ENCODE results near the gene UXS1. TPM values are rescaled to one million over a fixed set of nuclear protein-coding genes. Genes with fewer than 3 reads are reported as not detected.

Gene UXS1
- total RNA-seq, 2 donors from 2014 or later: 28.3 to 49.1 TPM

GRCh38 chr2:106075048-106075447 lies 119.1 kb downstream of the UXS1 start:
- no peaks in the 10 kb centered on the region for H3K36me3 ChIP-seq
- no peak for TF ChIP-seq CTCF (IDR thresholded peaks at IDR 0.05)
- no peaks in the 10 kb centered on the region for H3K27me3 ChIP-seq (replicated peaks; ENCODE audit: insufficient read depth)
- no peak overlapping the region for H3K4me3 ChIP-seq
- H3K27ac ChIP-seq: no peak overlapping the region
- no peak for DNase-seq (ENCODE audit: low spot score)
- ATAC-seq (ENCODE audit: insufficient number of reproducible peaks, low FRiP score, low read depth): no peak
- H3K9me3 ChIP-seq: no peaks in the 10 kb centered on the region
- H3K4me1 ChIP-seq (ENCODE audit: control insufficient read depth in 1 of 2, low read depth in 2 of 2): no peaks in the 10 kb centered on the region

- Histone ChIP-seq H3K27ac (no peak overlapping the region), H3K4me1 (ENCODE audit: control insufficient read depth in 1 of 2, low read depth in 2 of 2) (no peaks in the 10 kb centered on the region), H3K27me3 (replicated peaks; ENCODE audit: insufficient read depth) (no peaks in the 10 kb centered on the region), H3K36me3 (no peaks in the 10 kb centered on the region), H3K9me3 (no peaks in the 10 kb centered on the region), H3K4me3 (no peak overlapping the region)
- DNase-seq (ENCODE audit: low spot score) (no peak), ATAC-seq (ENCODE audit: insufficient number of reproducible peaks, low FRiP score, low read depth) (no peak)
- no peak for TF ChIP-seq CTCF (IDR thresholded peaks at IDR 0.05)
Measured at GRCh38 chr2:106073678-106074406, 120.3 kb downstream of the UXS1 start.

GRCh38 chr2:106070181-106070580 lies 123.9 kb downstream of the UXS1 start:
- H3K4me1 ChIP-seq (ENCODE audit: control insufficient read depth in 1 of 2, low read depth in 2 of 2): peaks cover 0 to 9% of the 10 kb centered on the region in 2 donors
- DNase-seq (ENCODE audit: low spot score) (no peak), ATAC-seq (ENCODE audit: insufficient number of reproducible peaks, low FRiP score, low read depth) (no peak)
- H3K9me3 ChIP-seq: no peaks in the 10 kb centered on the region
- H3K27ac ChIP-seq: no peak overlapping the region
- no peak overlapping the region for H3K4me3 ChIP-seq
- no peaks in the 10 kb centered on the region for H3K27me3 ChIP-seq (replicated peaks; ENCODE audit: insufficient read depth)
- H3K36me3 ChIP-seq: no peaks in the 10 kb centered on the region
- no peak for TF ChIP-seq CTCF (IDR thresholded peaks at IDR 0.05)

- DNase-seq (ENCODE audit: low spot score): no peak
- Histone ChIP-seq H3K4me3 (no peak overlapping the region), H3K4me1 (ENCODE audit: control insufficient read depth in 1 of 2, low read depth in 2 of 2) (peaks cover 0 to 13% of the 10 kb centered on the region in 2 donors), H3K27ac (no peak overlapping the region), H3K9me3 (no peaks in the 10 kb centered on the region), H3K36me3 (no peaks in the 10 kb centered on the region), H3K27me3 (replicated peaks; ENCODE audit: insufficient read depth) (no peaks in the 10 kb centered on the region)
- no peak for ATAC-seq (ENCODE audit: insufficient number of reproducible peaks, low FRiP score, low read depth)
- TF ChIP-seq CTCF (IDR thresholded peaks at IDR 0.05): no peak
Measured at GRCh38 chr2:106068451-106068850, 125.7 kb downstream of the UXS1 start.

- Histone ChIP-seq H3K9me3 (no peaks in the 10 kb centered on the region), H3K27ac (no peak overlapping the region), H3K36me3 (no peaks in the 10 kb centered on the region), H3K4me1 (ENCODE audit: control insufficient read depth in 1 of 2, low read depth in 2 of 2) (peaks cover 0 to 17% of the 10 kb centered on the region in 2 donors), H3K4me3 (peak overlapping the region; percentile 78), H3K27me3 (replicated peaks; ENCODE audit: insufficient read depth) (no peaks in the 10 kb centered on the region)
- DNase-seq (ENCODE audit: low spot score) (no peak), ATAC-seq (ENCODE audit: insufficient number of reproducible peaks, low FRiP score, low read depth) (no peak)
- TF ChIP-seq CTCF (IDR thresholded peaks at IDR 0.05): no peak
Measured at GRCh38 chr2:106065983-106066820, 127.9 kb downstream of the UXS1 start.

Data from thoracic aorta (tissue), 2 donors.